MM.1S (cell line): Measurements from ENCODE around the gene TIMM8A.

Source experiments
- DNase-seq: peaks from one replicate; pipeline ENCODE4 v3.0.0-alpha.2; 2015
- H2AFZ ChIP-seq: fragments of 300-600 bp; sonication (generic); 2 replicates; pipeline ENCODE4 v1.6.0; 2016; ENCODE audit warnings: antibody characterized with exemption, low read length
- H3F3A ChIP-seq: fragments of 300-600 bp; sonication (generic); 2 replicates; pipeline ENCODE4 v1.6.1; 2016; ENCODE audit warnings: mild to moderate bottlenecking, antibody characterized with exemption, low read length, moderate library complexity, mixed read lengths; ENCODE audit not compliant: insufficient read depth
- H3K27ac ChIP-seq: fragments of 300-600 bp; sonication (generic); 2 replicates; pipeline ENCODE4 v1.5.1; 2016; ENCODE audit warnings: mild to moderate bottlenecking, low read length
- H3K27me3 ChIP-seq: fragments of 300-600 bp; sonication (generic); replicated peaks from 2 replicates; pipeline ENCODE4 v1.6.0; 2016; ENCODE audit warnings: low read length; ENCODE audit not compliant: insufficient read depth
- H3K36me3 ChIP-seq: fragments of 300-600 bp; sonication (generic); replicated peaks from 2 replicates; pipeline ENCODE4 v1.6.1; 2016; ENCODE audit warnings: mild to moderate bottlenecking, low read length, mixed read lengths; ENCODE audit not compliant: insufficient read depth
- H3K4me1 ChIP-seq: fragments of 300-600 bp; sonication (generic); 2 replicates; pipeline ENCODE4 v1.6.1; 2016; ENCODE audit warnings: low read length, mixed read lengths
- H3K4me2 ChIP-seq: fragments of 300-600 bp; sonication (generic); 2 replicates; pipeline ENCODE4 v1.6.0; 2016; ENCODE audit warnings: low read depth, low read length
- H3K4me3 ChIP-seq: fragments of 300-600 bp; sonication (generic); 2 replicates; pipeline ENCODE4 v1.5.1; 2016; ENCODE audit warnings: low read length, mixed read lengths
- H3K79me2 ChIP-seq: fragments of 300-600 bp; sonication (generic); 2 replicates; pipeline ENCODE4 v1.6.1; 2016; ENCODE audit warnings: mixed run types, low read length, mixed read lengths
- H3K9ac ChIP-seq: fragments of 300-600 bp; sonication (generic); 2 replicates; pipeline ENCODE4 v1.6.1; 2016; ENCODE audit warnings: low read length, mixed read lengths
- H3K9me2 ChIP-seq: fragments of 300-600 bp; sonication (generic); replicated peaks from 2 replicates; pipeline ENCODE4 v1.6.1; 2016; ENCODE audit warnings: mild to moderate bottlenecking, low read length, mixed read lengths; ENCODE audit not compliant: insufficient read depth
- H3K9me3 ChIP-seq: fragments of 300-600 bp; sonication (generic); replicated peaks from 2 replicates; pipeline ENCODE4 v1.6.1; 2016; ENCODE audit warnings: mild to moderate bottlenecking, low read length, mixed read lengths; ENCODE audit not compliant: insufficient read depth
- H4K20me1 ChIP-seq: fragments of 300-600 bp; sonication (generic); 2 replicates; pipeline ENCODE4 v1.6.1; 2016; ENCODE audit warnings: mild to moderate bottlenecking, low read length, moderate library complexity, mixed read lengths; ENCODE audit not compliant: insufficient read depth
- EZH2 ChIP-seq: fragments of 300-600 bp; sonication (generic); optimal IDR thresholded peaks from 2 replicates; pipeline ENCODE3; 2017; ENCODE audit warnings: low read depth, mild to moderate bottlenecking, antibody characterized with exemption, low read length, mixed read lengths
- EZH2phosphoT487 ChIP-seq: fragments of 300-600 bp; sonication (generic); IDR thresholded peaks from 2 replicates; pipeline ENCODE4 v1.6.1; 2018; ENCODE audit warnings: antibody characterized with exemption, low read length
- TF ChIP-seq, protein P1 (sequence below): fragments of 300-600 bp; sonication (generic); IDR thresholded peaks from 2 replicates; pipeline ENCODE4 v1.5.1; 2016; ENCODE audit warnings: antibody characterized with exemption, low read length, mixed read lengths

Gene TIMM8A

DNA sequence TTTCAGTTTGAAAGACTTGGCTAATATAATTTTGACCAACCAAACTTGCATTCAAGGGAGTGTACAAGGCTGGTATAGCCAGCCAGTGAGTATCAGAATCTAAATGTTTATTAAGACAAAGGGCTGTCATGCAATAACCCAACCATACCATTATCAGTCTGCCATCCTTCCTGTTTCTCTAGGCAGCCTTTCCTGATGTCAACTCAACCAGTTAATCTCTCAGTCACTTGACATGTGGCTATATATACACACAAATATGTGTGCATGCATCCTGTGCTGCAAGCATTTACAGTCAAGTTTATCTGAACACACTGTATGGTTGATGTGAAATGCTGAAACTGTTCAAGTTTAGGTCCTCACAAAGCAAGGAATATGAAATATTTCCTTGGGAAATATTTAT is 20.3 kb upstream of the TIMM8A start:
- Histone ChIP-seq H4K20me1 (no peaks in the 10 kb centered on the region), H3K27me3 (no peaks in the 10 kb centered on the region), H3K9me2 (no peaks in the 10 kb centered on the region), H3F3A (no peaks in the 10 kb centered on the region), H3K9ac (no peak overlapping the region), H3K79me2 (no peaks in the 10 kb centered on the region), H3K4me1 (peaks cover 14% of the 10 kb centered on the region), H3K4me2 (no peak overlapping the region), H3K36me3 (no peaks in the 10 kb centered on the region), H3K4me3 (no peak overlapping the region), H3K9me3 (no peaks in the 10 kb centered on the region), H2AFZ (no peak overlapping the region), H3K27ac (no peak overlapping the region)
- TF ChIP-seq, protein P1, sequence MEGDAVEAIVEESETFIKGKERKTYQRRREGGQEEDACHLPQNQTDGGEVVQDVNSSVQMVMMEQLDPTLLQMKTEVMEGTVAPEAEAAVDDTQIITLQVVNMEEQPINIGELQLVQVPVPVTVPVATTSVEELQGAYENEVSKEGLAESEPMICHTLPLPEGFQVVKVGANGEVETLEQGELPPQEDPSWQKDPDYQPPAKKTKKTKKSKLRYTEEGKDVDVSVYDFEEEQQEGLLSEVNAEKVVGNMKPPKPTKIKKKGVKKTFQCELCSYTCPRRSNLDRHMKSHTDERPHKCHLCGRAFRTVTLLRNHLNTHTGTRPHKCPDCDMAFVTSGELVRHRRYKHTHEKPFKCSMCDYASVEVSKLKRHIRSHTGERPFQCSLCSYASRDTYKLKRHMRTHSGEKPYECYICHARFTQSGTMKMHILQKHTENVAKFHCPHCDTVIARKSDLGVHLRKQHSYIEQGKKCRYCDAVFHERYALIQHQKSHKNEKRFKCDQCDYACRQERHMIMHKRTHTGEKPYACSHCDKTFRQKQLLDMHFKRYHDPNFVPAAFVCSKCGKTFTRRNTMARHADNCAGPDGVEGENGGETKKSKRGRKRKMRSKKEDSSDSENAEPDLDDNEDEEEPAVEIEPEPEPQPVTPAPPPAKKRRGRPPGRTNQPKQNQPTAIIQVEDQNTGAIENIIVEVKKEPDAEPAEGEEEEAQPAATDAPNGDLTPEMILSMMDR = no peak
- TF ChIP-seq EZH2phosphoT487 (no peak), EZH2 (no peak)
- no peak for DNase-seq

DNA sequence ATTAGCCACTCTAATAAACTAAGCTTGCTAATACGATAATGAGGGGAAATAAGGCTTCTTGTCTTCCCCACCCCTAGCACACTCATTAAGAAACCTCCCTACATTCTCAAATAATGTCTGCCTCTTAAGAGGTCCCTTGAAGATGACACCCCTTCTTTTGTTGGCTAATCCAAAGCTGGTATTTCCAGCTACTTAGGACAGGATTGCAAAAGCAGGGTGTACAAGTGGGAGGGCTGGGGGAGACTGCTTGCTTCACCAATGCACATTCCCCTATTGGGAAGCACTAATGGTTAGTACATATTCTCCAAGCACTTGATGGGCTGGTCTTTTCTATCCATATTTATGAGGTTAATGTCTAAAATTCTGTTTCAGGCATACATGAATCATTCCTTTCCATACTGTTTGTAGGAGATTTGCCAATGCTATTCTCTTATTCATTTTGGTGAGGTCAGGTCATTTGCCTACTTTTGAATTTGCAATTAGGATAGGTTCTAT is 16.8 kb upstream of the TIMM8A start:
- H3K27ac ChIP-seq = no peak overlapping the region
- TF ChIP-seq, protein P1 = no peak
- TF ChIP-seq EZH2phosphoT487 (no peak), EZH2 (no peak)
- no peaks in the 10 kb centered on the region for H4K20me1 ChIP-seq
- peaks cover 3% of the 10 kb centered on the region for H3K4me1 ChIP-seq
- H3K9me2 ChIP-seq = no peaks in the 10 kb centered on the region
- no peaks in the 10 kb centered on the region for H3K36me3 ChIP-seq
- H3K79me2 ChIP-seq = no peaks in the 10 kb centered on the region
- DNase-seq = no peak
- H3K9ac ChIP-seq = no peak overlapping the region
- H3K4me2 ChIP-seq = no peak overlapping the region
- H3F3A ChIP-seq = no peaks in the 10 kb centered on the region
- H3K9me3 ChIP-seq = no peaks in the 10 kb centered on the region
- no peak overlapping the region for H2AFZ ChIP-seq
- H3K4me3 ChIP-seq = no peak overlapping the region
- H3K27me3 ChIP-seq = no peaks in the 10 kb centered on the region

DNA sequence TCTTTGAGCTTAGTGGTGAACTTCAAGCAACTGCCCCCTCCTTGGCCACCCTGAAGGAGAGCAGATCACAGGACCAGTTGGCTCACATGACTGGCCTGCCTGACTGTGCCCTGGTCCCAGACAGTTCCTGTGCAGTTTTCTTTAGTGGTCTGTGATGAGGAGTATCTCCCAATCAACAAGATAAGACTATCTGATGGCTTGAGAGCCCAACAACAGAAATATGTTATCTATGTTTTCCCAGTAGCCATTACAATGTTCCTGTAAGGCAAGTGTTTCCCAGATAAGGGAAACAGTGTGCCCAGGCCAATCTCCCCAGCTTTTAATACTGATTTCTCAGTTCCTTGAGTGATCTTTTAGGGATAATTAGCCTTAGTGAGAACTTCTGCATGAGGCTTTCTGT is 14.2 kb upstream of the TIMM8A start:
- no peaks in the 10 kb centered on the region for H3K27me3 ChIP-seq

More for the DNA sequence above, 14.2 kb upstream of the TIMM8A start:
- TF ChIP-seq EZH2phosphoT487 = no peak
- TF ChIP-seq, protein P1 = no peak
- no peak for TF ChIP-seq EZH2
- H3K79me2 ChIP-seq = no peaks in the 10 kb centered on the region
- no peak overlapping the region for H3K9ac ChIP-seq
- no peak overlapping the region for H3K27ac ChIP-seq
- H3K4me2 ChIP-seq = no peak overlapping the region
- no peaks in the 10 kb centered on the region for H3K9me2 ChIP-seq
- no peak for DNase-seq
- H2AFZ ChIP-seq = no peak overlapping the region
- H3K9me3 ChIP-seq = no peaks in the 10 kb centered on the region
- no peaks in the 10 kb centered on the region for H4K20me1 ChIP-seq
- no peak overlapping the region for H3K4me3 ChIP-seq
- peaks cover 7% of the 10 kb centered on the region; the same call in 1 of the 2 replicates for H3K4me1 ChIP-seq
- H3F3A ChIP-seq = no peaks in the 10 kb centered on the region
- H3K36me3 ChIP-seq = no peaks in the 10 kb centered on the region
